Peyer's patch (tissue), 4 donors: ENCODE data around the gene AKT3. TPM values are rescaled to one million over a fixed set of nuclear protein-coding genes. Genes with fewer than 3 reads are reported as not detected.
"Not testable (repeated sequence)": the region's sequence is repeated elsewhere in the genome, so short reads cannot be mapped to it uniquely, and the experiment has no call there.

Experiments used
- DNase-seq, 3 donors: peaks; one replicate each; pipeline ENCODE4 v3.0.0-alpha.2; 2017 to 2019
- H3K27ac ChIP-seq, 4 donors: fragments of 200-600 bp; sonication (generic); one replicate each; pipeline ENCODE4 v1.5.1; 2016 to 2019
- H3K27me3 ChIP-seq, 2 donors: fragments of 200-600 bp; sonication (generic); one replicate each; pipeline ENCODE4 v1.5.1; 2019
- H3K36me3 ChIP-seq, 3 donors: fragments of 200-600 bp; sonication (generic); one replicate each; pipeline ENCODE4 v1.5.1; 2016 to 2019
- H3K4me1 ChIP-seq, 4 donors: fragments of 200-600 bp; sonication (generic); one replicate each; pipeline ENCODE4 v1.5.1; 2016 to 2019
- H3K4me3 ChIP-seq, 4 donors: fragments of 200-600 bp; sonication (generic); 1 replicate in 3 of 4; 2 replicates in 1 of 4; pipeline ENCODE4 v1.5.1; 2016 to 2019; ENCODE audit warnings: mild to moderate bottlenecking in 1 of 4
- H3K9me3 ChIP-seq, 4 donors: fragments of 200-600 bp; sonication (generic); one replicate each; pipeline ENCODE4 v1.5.1; 2016 to 2019; ENCODE audit warnings: mild to moderate bottlenecking in 1 of 4
- CTCF ChIP-seq, 6 experiments: fragments of 450-650 bp in 4 of 6; fragments of 200-600 bp in 2 of 6; sonication (generic) in 1 of 6; IDR thresholded peaks; one replicate each; pipeline ENCODE4 v1.5.1; 2017 to 2019; ENCODE audit warnings: antibody characterized with exemption in 6 of 6, mild to moderate bottlenecking in 3 of 6, moderate library complexity in 1 of 6
- POLR2A ChIP-seq, 2 donors: fragments of 450-650 bp; IDR thresholded peaks; one replicate each; pipeline ENCODE4 v1.5.1; 2017; ENCODE audit warnings: antibody characterized with exemption in 2 of 2, mild to moderate bottlenecking in 2 of 2, moderate library complexity in 2 of 2
- total RNA-seq, 4 donors: library from RNA; depleted of rRNA; stranded (reverse); fragments of >200 nt; gene quantifications; one replicate each; pipeline ENCODE4 v1.1.0, GENCODE V29; 2016

The AKT3 gene
- total RNA-seq, 4 donors from 2014 or later = 4.4 to 71.8 (median 15.2) TPM

GRCh38 chr1:243837907-243838535 is 12.0 kb downstream of the AKT3 start:
- no peak for TF ChIP-seq POLR2A (IDR thresholded peaks at IDR 0.05)
- DNase-seq = no peak
- no peak overlapping the region for H3K4me3 ChIP-seq

GRCh38 chr1:243834130-243834529 is 15.9 kb downstream of the AKT3 start:
- no peaks in the 10 kb centered on the region for H3K36me3 ChIP-seq
- H3K27me3 ChIP-seq = no peaks in the 10 kb centered on the region
- no peak overlapping the region for H3K4me3 ChIP-seq
- TF ChIP-seq POLR2A (IDR thresholded peaks at IDR 0.05) (no peak), CTCF (IDR thresholded peaks at IDR 0.05) (no peak)
- H3K27ac ChIP-seq = no peak overlapping the region
- no peaks in the 10 kb centered on the region for H3K4me1 ChIP-seq
- no peaks in the 10 kb centered on the region for H3K9me3 ChIP-seq
- DNase-seq = no peak

More at GRCh38 chr1:243837907-243838535, 12.0 kb downstream of the AKT3 start:
- no peaks in the 10 kb centered on the region for H3K4me1 ChIP-seq
- H3K27ac ChIP-seq = peak overlapping the region in 1 of 4 donors; percentile 0
- no peaks in the 10 kb centered on the region for H3K9me3 ChIP-seq
- H3K27me3 ChIP-seq = no peaks in the 10 kb centered on the region
- H3K36me3 ChIP-seq = no peaks in the 10 kb centered on the region

GRCh38 chr1:243831463-243831862 is 18.6 kb downstream of the AKT3 start:
- TF ChIP-seq CTCF (IDR thresholded peaks at IDR 0.05) (no peak), POLR2A (IDR thresholded peaks at IDR 0.05) (no peak)
- DNase-seq = no peak
- Histone ChIP-seq H3K27me3 (no peaks in the 10 kb centered on the region), H3K4me1 (no peaks in the 10 kb centered on the region), H3K9me3 (no peaks in the 10 kb centered on the region), H3K36me3 (no peaks in the 10 kb centered on the region), H3K27ac (no peak overlapping the region), H3K4me3 (no peak overlapping the region)

GRCh38 chr1:243827206-243827605 is 22.8 kb downstream of the AKT3 start:
- Histone ChIP-seq H3K36me3 (no peaks in the 10 kb centered on the region), H3K27me3 (no peaks in the 10 kb centered on the region), H3K9me3 (no peaks in the 10 kb centered on the region), H3K27ac (no peak overlapping the region), H3K4me1 (no peaks in the 10 kb centered on the region), H3K4me3 (no peak overlapping the region)
- no peak for DNase-seq
- TF ChIP-seq POLR2A (IDR thresholded peaks at IDR 0.05) (no peak), CTCF (IDR thresholded peaks at IDR 0.05) (no peak)

- not testable (repeated sequence) for H3K27me3 ChIP-seq, H3K4me1 ChIP-seq, H3K36me3 ChIP-seq, DNase-seq, H3K9me3 ChIP-seq, H3K4me3 ChIP-seq, H3K27ac ChIP-seq
Measured at GRCh38 chr1:243824907-243825306, 25.1 kb downstream of the AKT3 start.

- H3K4me3 ChIP-seq = no peak overlapping the region
- no peak for TF ChIP-seq POLR2A (IDR thresholded peaks at IDR 0.05)
- no peak for TF ChIP-seq CTCF (IDR thresholded peaks at IDR 0.05)
Measured at GRCh38 chr1:243821177-243821680, 28.8 kb downstream of the AKT3 start.

More at GRCh38 chr1:243821177-243821680, 28.8 kb downstream of the AKT3 start:
- Histone ChIP-seq H3K27ac (no peak overlapping the region), H3K9me3 (peaks cover 0 to 5% (median 0%) of the 10 kb centered on the region in 4 donors), H3K36me3 (no peaks in the 10 kb centered on the region), H3K27me3 (no peaks in the 10 kb centered on the region), H3K4me1 (no peaks in the 10 kb centered on the region)
- no peak for DNase-seq
